Epithelial cell of proximal tubule (primary cell): ENCODE data around the gene CENPK. TPM values are rescaled to one million over a fixed set of nuclear protein-coding genes. Genes with fewer than 3 reads are reported as not detected.

Experiments
- DNase-seq: peaks from one replicate; pipeline ENCODE4 v3.0.0-alpha.2; 2011; ENCODE audit warnings: low read depth
- H3K4me3 ChIP-seq: 2 replicates; pipeline ENCODE4 v1.5.1; 2011; ENCODE audit warnings: low read depth, mild to moderate bottlenecking, low read length
- CTCF ChIP-seq: conservative IDR thresholded peaks from 2 replicates; pipeline ENCODE4 v1.5.1; 2012; ENCODE audit warnings: low read depth, mild to moderate bottlenecking, low read length
- total RNA-seq: library from RNA; depleted of rRNA; stranded (reverse); fragments of >200 nt; gene quantifications from 2 replicates; pipeline ENCODE4 v1.2.3, GENCODE V29; 2015

Gene CENPK
- total RNA-seq, 1 donor from 2014 or later, result 23.6 TPM

GRCh38 chr5:65566505-65566904 is 3.5 kb upstream of the CENPK start:
- DNase-seq, result no peak
- H3K4me3 ChIP-seq, result no peak overlapping the region
- TF ChIP-seq CTCF, result no peak

GRCh38 chr5:65563777-65564176 is 809 bp upstream of the CENPK start:
- DNase-seq, result no peak
- peak overlapping the region; percentile 81 for H3K4me3 ChIP-seq
- no peak for TF ChIP-seq CTCF

DNA sequence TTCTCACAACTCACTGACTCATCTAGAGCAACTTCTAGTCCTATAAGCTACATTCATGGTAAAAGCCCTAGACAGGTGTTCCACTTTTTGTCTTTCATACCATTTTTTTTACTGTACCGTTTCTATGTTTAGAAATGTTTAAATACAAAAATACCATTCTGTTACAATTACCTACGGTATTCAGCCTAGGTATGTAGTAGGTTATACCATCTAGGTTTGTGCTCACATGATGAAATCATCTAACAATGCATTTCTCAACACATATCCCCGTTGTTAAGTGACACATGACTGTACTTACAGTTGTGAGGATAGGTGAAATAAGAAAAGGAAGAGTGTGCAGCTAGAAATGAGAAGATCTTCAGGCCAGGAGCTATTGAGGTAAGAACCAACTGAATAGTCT is 6.2 kb downstream of the CENPK start:
- no peak for TF ChIP-seq CTCF
- DNase-seq, result no peak

DNA sequence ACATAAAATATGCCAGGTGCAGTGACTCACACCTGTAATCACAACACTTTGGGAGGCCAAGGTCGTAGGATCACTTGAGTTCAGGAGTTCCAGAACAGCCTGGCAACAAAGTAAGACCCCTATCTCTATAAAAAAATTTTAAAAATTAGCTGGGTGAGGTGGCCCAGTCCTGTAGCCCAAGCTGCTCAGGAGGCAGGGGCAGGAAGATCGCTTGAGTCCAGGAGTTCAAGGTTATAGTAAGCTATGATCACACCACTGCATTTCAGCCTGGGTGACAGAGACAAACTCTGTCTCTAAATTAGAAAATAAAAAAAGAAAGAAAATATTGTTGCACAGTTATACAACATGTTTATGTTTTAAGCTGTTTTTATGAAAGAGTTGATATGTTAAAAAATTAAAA is 6.8 kb downstream of the CENPK start:
- TF ChIP-seq CTCF, result no peak
- DNase-seq, result no peak
- no peak overlapping the region for H3K4me3 ChIP-seq

More for the DNA sequence above, 6.2 kb downstream of the CENPK start:
- no peak overlapping the region for H3K4me3 ChIP-seq

- H3K4me3 ChIP-seq, result no peak overlapping the region
- DNase-seq, result no peak
- no peak for TF ChIP-seq CTCF
Measured at GRCh38 chr5:65555287-65555686, 7.7 kb downstream of the CENPK start.

GRCh38 chr5:65553941-65554340 is 9.0 kb downstream of the CENPK start:
- DNase-seq, result no peak
- no peak overlapping the region for H3K4me3 ChIP-seq
- no peak for TF ChIP-seq CTCF

- no peak overlapping the region for H3K4me3 ChIP-seq
- TF ChIP-seq CTCF, result no peak
- no peak for DNase-seq
Measured at GRCh38 chr5:65548281-65548680, 14.7 kb downstream of the CENPK start.
